GM12878 (cell line): ENCODE data around the gene BPGM. TPM values are rescaled to one million over a fixed set of nuclear protein-coding genes. Genes with fewer than 3 reads are reported as not detected.

Source experiments
- ATAC-seq: fragments of 200-7000 bp; cut with Tn5 transposase; 3 replicates; pipeline ENCODE4 v1.9.1; 2020; ENCODE audit warnings: mild to moderate bottlenecking, moderate library complexity
- BruUV-seq: library from RNA; stranded (reverse); fragments of 400-500 nt; replicated peaks from 2 replicates; lab custom pipeline; 2021; lab: Mats Ljungman, UMichigan
- CTCF ChIA-PET: fragments of 300-600 bp; sonication (Branson Sonifier 250); formaldehyde crosslinking; extraction: SDS; loops from one replicate; lab custom pipeline; 2021; ENCODE audit warnings: inconsistent platforms; lab: Yijun Ruan, JAX
- POLR2A ChIA-PET: fragments of 350-600 bp; formaldehyde crosslinking; extraction: SDS; loops from one replicate; lab custom pipeline; 2021; ENCODE audit warnings: inconsistent platforms; lab: Charles Lee
- RAD21 ChIA-PET: fragments of 300-600 bp; sonication (Branson Sonifier 250); formaldehyde crosslinking; loops from one replicate; lab custom pipeline; 2023; ENCODE audit warnings: antibody characterized with exemption; ENCODE audit not compliant: unreplicated experiment; lab: Charles Lee
- SMC1A ChIA-PET: fragments of 300-600 bp; sonication (Branson Sonifier 250); formaldehyde crosslinking; loops from one replicate; lab custom pipeline; 2023; ENCODE audit not compliant: unreplicated experiment, uncharacterized antibody; lab: Charles Lee
- DNase-seq: peaks from one replicate; pipeline ENCODE4 v3.0.0-alpha.2; 2011; ENCODE audit warnings: low read depth, low spot score
- FAIRE-seq: peaks from 3 replicates; lab custom pipeline; 2011; peaks lifted over from hg19 to GRCh38; lab: Jason Lieb, UNC
- H2AFZ ChIP-seq: 2 replicates; pipeline ENCODE4 v1.6.0; 2011; ENCODE audit warnings: low read depth, low read length, control low read depth; ENCODE audit not compliant: control insufficient read depth
- H3K27ac ChIP-seq: 2 replicates; pipeline ENCODE4 v1.5.1; 2011; ENCODE audit warnings: control low read depth; ENCODE audit not compliant: control insufficient read depth, insufficient read depth
- H3K27me3 ChIP-seq, 2 experiments: replicated peaks in 1 of 2; 2 replicates each; pipeline versions ENCODE4 v1.6.0 to v1.6.1; 2011; ENCODE audit warnings: low read length in 1 of 2; ENCODE audit not compliant: control insufficient read depth in 2 of 2, insufficient read depth in 2 of 2
- H3K36me3 ChIP-seq, 2 experiments: 2 replicates each; pipeline ENCODE4 v1.5.1; 2011; ENCODE audit warnings: low read length in 1 of 2; ENCODE audit not compliant: control insufficient read depth in 2 of 2, insufficient read depth in 2 of 2
- H3K4me1 ChIP-seq: 2 replicates; pipeline ENCODE4 v1.6.1; 2011; ENCODE audit warnings: mild to moderate bottlenecking, low read length, moderate library complexity, mixed read lengths; ENCODE audit not compliant: control insufficient read depth, insufficient read depth
- H3K4me2 ChIP-seq: 2 replicates; pipeline ENCODE4 v1.6.0; 2011; ENCODE audit warnings: control low read depth; ENCODE audit not compliant: control insufficient read depth, insufficient read depth
- H3K4me3 ChIP-seq: fragments of 200-600 bp; sonication (generic); 2 replicates; pipeline ENCODE4 v1.5.1; 2016
- H3K79me2 ChIP-seq: 2 replicates; pipeline ENCODE4 v1.6.0; 2011; ENCODE audit warnings: low read length; ENCODE audit not compliant: control insufficient read depth, insufficient read depth
- H3K9ac ChIP-seq: 2 replicates; pipeline ENCODE4 v1.8.0; 2011; ENCODE audit warnings: low read length, control low read depth, mixed read lengths; ENCODE audit not compliant: control insufficient read depth, insufficient read depth
- H3K9me3 ChIP-seq: replicated peaks from 3 replicates; pipeline ENCODE4 v1.5.1; 2011; ENCODE audit warnings: mild to moderate bottlenecking, low read length; ENCODE audit not compliant: control insufficient read depth, insufficient read depth
- H4K20me1 ChIP-seq: 2 replicates; pipeline ENCODE4 v1.6.0; 2011; ENCODE audit not compliant: control insufficient read depth, insufficient read depth
- BRCA1 ChIP-seq: IDR thresholded peaks from 2 replicates; pipeline ENCODE4 v1.6.1; 2011; ENCODE audit warnings: low read depth, low read length, improper control_type of control experiment
- CBX5 ChIP-seq: sonication (generic); IDR thresholded peaks from 2 replicates; pipeline ENCODE4 v1.6.1; 2016; ENCODE audit warnings: low read depth, moderate library complexity, mild to moderate bottlenecking, inconsistent platforms
- CREM ChIP-seq: IDR thresholded peaks from 2 replicates; pipeline ENCODE4 v1.6.1; 2014; ENCODE audit warnings: antibody characterized with exemption, low read depth
- EZH2 ChIP-seq: IDR thresholded peaks from 2 replicates; pipeline ENCODE4 v1.6.1; 2012; ENCODE audit warnings: low read depth, mild to moderate bottlenecking, control low read depth, inconsistent platforms, low read length, borderline replicate concordance; ENCODE audit not compliant: control insufficient read depth
- MTA3 ChIP-seq: IDR thresholded peaks from 2 replicates; pipeline ENCODE4 v1.6.1; 2012; ENCODE audit warnings: low read length, inconsistent platforms, borderline replicate concordance
- RB1 ChIP-seq: fragments of 450-650 bp; formaldehyde crosslinking; IDR thresholded peaks from 2 replicates; pipeline ENCODE4 v1.6.1; 2017; ENCODE audit warnings: mild to moderate bottlenecking, borderline replicate concordance
- RELA ChIP-seq: fragments of 450-650 bp; IDR thresholded peaks from 2 replicates; pipeline ENCODE4 v1.8.0; 2014; ENCODE audit warnings: borderline replicate concordance; ENCODE audit not compliant: partially characterized antibody
- SRF ChIP-seq, 2 experiments: IDR thresholded peaks; 2 replicates each; pipeline ENCODE4 v1.6.1; 2011; ENCODE audit warnings: low read depth in 2 of 2, low read length in 2 of 2, mild to moderate bottlenecking in 1 of 2, moderate library complexity in 1 of 2
- STAT3 ChIP-seq: IDR thresholded peaks from 2 replicates; pipeline ENCODE4 v1.6.1; 2011; ENCODE audit warnings: low read depth, low read length, improper control_type of control experiment
- TBL1XR1 ChIP-seq: IDR thresholded peaks from 2 replicates; pipeline ENCODE4 v1.6.1; 2012; ENCODE audit warnings: low read depth, low read length, improper control_type of control experiment
- ZBED1 ChIP-seq: IDR thresholded peaks from 2 replicates; pipeline ENCODE4 v1.6.1; 2016; ENCODE audit warnings: borderline replicate concordance
- ZBTB4 ChIP-seq: fragments of 450-650 bp; formaldehyde crosslinking; IDR thresholded peaks from 2 replicates; pipeline ENCODE4 v1.4.0; 2022; ENCODE audit warnings: mild to moderate bottlenecking, moderate library complexity
- WGBS: methylation state at CpG from one replicate; pipeline ENCODE4 v1.1.6; 2016; ENCODE audit warnings: low lambda C conversion rate; ENCODE audit not compliant: insufficient replicate concordance, insufficient coverage; ENCODE audit errors: missing lambda C conversion rate; 5-methylcytosine and 5-hydroxymethylcytosine counted together
- in situ Hi-C: fragments of 300-500 bp; cut with MboI; formaldehyde crosslinking; loops from 9 replicates; pipeline ENCODE4 v1.14.3; 2018; ENCODE audit warnings: mixed read lengths
- intact Hi-C: fragments of 100-400 bp; cut with micrococcal nuclease; formaldehyde crosslinking; loops from one replicate; pipeline ENCODE4 v1.14.2; 2022; ENCODE audit not compliant: unreplicated experiment
- polyA plus RNA-seq, 11 experiments: library from polyadenylated mRNA; depleted of rRNA in 4 of 11; unstranded in 6 of 11; stranded (reverse) in 5 of 11; fragments of >200 nt; fragmentation: Nextera tagmentation in 4 of 11; fragmentation: Illumina TruSeq in 1 of 11; extraction: Ambion mirVana in 4 of 11; extraction: Trizol in 1 of 11; gene quantifications; 1 replicate in 1 of 11; 2 replicates in 10 of 11; pipeline versions ENCODE4 v1.2.1 to v1.2.3, GENCODE V29; 2011 to 2016; ENCODE audit warnings: inconsistent platforms in 2 of 11, missing spikeins in 2 of 11, low read depth in 1 of 11
- total RNA-seq, 4 experiments: library from RNA; depleted of rRNA in 3 of 4; stranded (reverse); fragments of >200 nt in 3 of 4; fragmentation: Illumina TruSeq in 1 of 4; extraction: Trizol in 1 of 4; gene quantifications; 2 replicates each; pipeline versions ENCODE4 v1.2.1 to v1.2.3, GENCODE V29; 2013 to 2021

The BPGM gene
- total and polyA plus RNA-seq, 10 of the 15 experiments (the other 5 are each of a cell fraction or from before 2014, with no cell fraction given): 9.0 to 20.1 (median 15.2) TPM

- no peak overlapping the region for H3K27ac ChIP-seq
- in situ Hi-C loops: no loop called here
- no peaks in the 10 kb centered on the region for H3K4me1 ChIP-seq
- no peak overlapping the region for H3K4me3 ChIP-seq
- 6% methylated on average over 1 of the region's 1 CpG for WGBS
- no TSS peak for BruUV-seq
- no peak for TF ChIP-seq RB1
- no peak for TF ChIP-seq BRCA1
- TF ChIP-seq, all 136 proteins: peak for 0
- DNase-seq (no peak), ATAC-seq (no peak), FAIRE-seq (no peak)
- no peaks in the 10 kb centered on the region for H4K20me1 ChIP-seq
- ChIA-PET CTCF (interaction anchor here (1.1 to 1.3 kb wide), 4 partner anchors 16 to 53 kb away, joined by 3 to 5 read pairs (median 4); no protein-coding TSS in a partner anchor), POLR2A (no interaction called here), SMC1A (interaction anchor here (1.1 to 1.4 kb wide), 2 partner anchors 9 to 13 kb away, joined by 3 read pairs; no protein-coding TSS in a partner anchor), RAD21 (interaction anchor here (0.6 to 1.3 kb wide), 2 partner anchors 10 to 24 kb away, joined by 3 read pairs; no protein-coding TSS in a partner anchor)
- H2AFZ ChIP-seq: no peak overlapping the region
- H3K9ac ChIP-seq: no peak overlapping the region
- no peaks in the 10 kb centered on the region for H3K79me2 ChIP-seq
- H3K4me2 ChIP-seq: no peak overlapping the region
- H3K36me3 ChIP-seq: peaks cover 0 to 3% of the 10 kb centered on the region in 2 experiments; a peak in 1 of 4 replicates
- intact Hi-C loops: no loop called here
- no peaks in the 10 kb centered on the region for H3K27me3 ChIP-seq
- peaks cover 2% of the 10 kb centered on the region; the same call in 2 of the 3 replicates for H3K9me3 ChIP-seq
Observed at GRCh38 chr7:134660961-134661376, 14.3 kb downstream of the BPGM start.

GRCh38 chr7:134662166-134662870 is 15.7 kb downstream of the BPGM start:
- DNase-seq: no peak
- Histone ChIP-seq H2AFZ (no peak overlapping the region), H3K9me3 (no peaks in the 10 kb centered on the region), H3K27me3 (no peaks in the 10 kb centered on the region), H3K27ac (no peak overlapping the region), H3K79me2 (no peaks in the 10 kb centered on the region), H3K9ac (no peak overlapping the region), H3K36me3 (peaks cover 0 to 3% of the 10 kb centered on the region in 2 experiments; a peak in 1 of 4 replicates), H3K4me3 (no peak overlapping the region), H3K4me2 (no peak overlapping the region), H3K4me1 (no peaks in the 10 kb centered on the region), H4K20me1 (no peaks in the 10 kb centered on the region)
- WGBS: 81% methylated on average over 5 of the region's 5 CpGs
- ChIA-PET CTCF (interaction anchor here (0.5 to 1.7 kb wide), 7 partner anchors 17 to 105 kb away, joined by 3 to 5 read pairs (median 4); no protein-coding TSS in a partner anchor), SMC1A (interaction anchor here (1.5 kb wide), 1 partner anchor 29 kb away, joined by 6 read pairs; no protein-coding TSS in a partner anchor), RAD21 (no interaction called here), POLR2A (interaction anchor here (0.7 kb wide), 1 partner anchor 11 kb away, joined by 3 read pairs; no protein-coding TSS in a partner anchor)
- in situ Hi-C loops: no loop called here
- intact Hi-C loops: no loop called here
- no peak for FAIRE-seq
- no peak for ATAC-seq
- TF ChIP-seq SRF (IDR thresholded peaks at IDR 0.05; ENCODE audit: low read depth in 2 of 2, low read length in 2 of 2): no peak
- no peak for TF ChIP-seq TBL1XR1
- TF ChIP-seq EZH2: no peak
- no peak for TF ChIP-seq RELA
- no peak for TF ChIP-seq ZBED1
- no peak for TF ChIP-seq CREM
- TF ChIP-seq STAT3: no peak
- no peak for TF ChIP-seq MTA3
- no peak for TF ChIP-seq CBX5
- no peak for TF ChIP-seq ZBTB4 (CRISPR knock-in tag)
- no TSS peak for BruUV-seq
